H1 (cell line): Measurements from ENCODE around the gene ANP32A. TPM values are rescaled to one million over a fixed set of nuclear protein-coding genes. Genes with fewer than 3 reads are reported as not detected.

Experiments used
- CTCF ChIA-PET: fragments of 300-600 bp; sonication (Branson Sonifier 250); formaldehyde crosslinking; loops from one replicate; lab custom pipeline; 2021; ENCODE audit not compliant: partially characterized antibody; lab: Charles Lee
- POLR2A ChIA-PET: fragments of 300-600 bp; sonication (Branson Sonifier 250); formaldehyde crosslinking; loops from one replicate; lab custom pipeline; 2021; ENCODE audit warnings: inconsistent platforms; ENCODE audit not compliant: partially characterized antibody; lab: Charles Lee
- DNase-seq, 2 experiments: peaks; one replicate each; pipeline versions ENCODE4 v3.0.0 to v3.0.0-alpha.2; 2010 to 2022; ENCODE audit warnings: low spot score in 2 of 2, low read depth in 1 of 2, mixed read lengths in 1 of 2
- FAIRE-seq: peaks from 2 replicates; lab custom pipeline; 2011; peaks lifted over from hg19 to GRCh38; lab: Jason Lieb, UNC
- H2AFZ ChIP-seq: 2 replicates; pipeline ENCODE4 v1.8.1; 2012; ENCODE audit warnings: low read length, inconsistent platforms
- H2AK5ac ChIP-seq: 2 replicates; pipeline ENCODE4 v1.6.1; 2013; ENCODE audit warnings: low read depth, low read length
- H2BK120ac ChIP-seq: replicated peaks from 2 replicates; pipeline ENCODE3; 2013; ENCODE audit warnings: low read depth, low read length, inconsistent platforms
- H2BK12ac ChIP-seq: 2 replicates; pipeline ENCODE4 v1.6.1; 2013; ENCODE audit warnings: low read depth, low read length
- H2BK15ac ChIP-seq: 2 replicates; pipeline ENCODE4 v1.6.1; 2013; ENCODE audit warnings: low read length
- H2BK20ac ChIP-seq: 2 replicates; pipeline ENCODE4 v1.6.1; 2013; ENCODE audit warnings: low read length
- H2BK5ac ChIP-seq: 2 replicates; pipeline ENCODE4 v1.6.1; 2013; ENCODE audit warnings: low read depth, low read length
- H3K14ac ChIP-seq: 2 replicates; pipeline ENCODE4 v1.6.1; 2013; ENCODE audit warnings: inconsistent platforms; ENCODE audit not compliant: insufficient read length
- H3K18ac ChIP-seq: 2 replicates; pipeline ENCODE4 v1.6.1; 2013; ENCODE audit warnings: low read length; ENCODE audit errors: extremely low read depth
- H3K23ac ChIP-seq: 2 replicates; pipeline ENCODE4 v1.6.1; 2013; ENCODE audit warnings: inconsistent platforms; ENCODE audit not compliant: insufficient read length
- H3K23me2 ChIP-seq: 2 replicates; pipeline ENCODE4 v1.6.1; 2013; ENCODE audit warnings: low read depth, low read length
- H3K27ac ChIP-seq: 2 replicates; pipeline ENCODE4 v1.6.1; 2011; ENCODE audit warnings: low read depth, low read length, inconsistent platforms
- H3K27me3 ChIP-seq, 4 experiments: replicated peaks in 1 of 4; 1 replicate in 1 of 4; 2 replicates in 3 of 4; pipeline versions ENCODE4 v1.6.1 to v1.8.1; 2011 to 2013; ENCODE audit warnings: low read length in 3 of 4, mild to moderate bottlenecking in 3 of 4, inconsistent platforms in 2 of 4, mixed read lengths in 2 of 4, moderate library complexity in 1 of 4; ENCODE audit not compliant: control insufficient read depth in 3 of 4, insufficient read depth in 3 of 4; ENCODE audit errors: extremely low read depth in 1 of 4
- H3K36me3 ChIP-seq, 4 experiments: 2 replicates each; pipeline versions ENCODE4 v1.6.1 to v1.8.1; 2011 to 2013; ENCODE audit warnings: mild to moderate bottlenecking in 4 of 4, low read length in 3 of 4, moderate library complexity in 2 of 4, control low read depth in 1 of 4, inconsistent platforms in 1 of 4; ENCODE audit not compliant: insufficient read depth in 4 of 4, control insufficient read depth in 2 of 4
- H3K4ac ChIP-seq: replicated peaks from 2 replicates; pipeline ENCODE3; 2013; ENCODE audit warnings: low read length, low read depth, mixed read lengths, inconsistent platforms; ENCODE audit not compliant: insufficient read length
- H3K4me1 ChIP-seq, 4 experiments: replicated peaks in 1 of 4; 1 replicate in 1 of 4; 2 replicates in 3 of 4; pipeline versions ENCODE4 v1.6.1 to v1.8.1; 2011 to 2013; ENCODE audit warnings: low read length in 3 of 4, inconsistent platforms in 2 of 4, mixed read lengths in 1 of 4; ENCODE audit not compliant: insufficient read depth in 4 of 4, control insufficient read depth in 3 of 4
- H3K4me2 ChIP-seq, 2 experiments: 2 replicates each; pipeline versions ENCODE4 v1.6.1 to v1.8.1; 2011 to 2013; ENCODE audit warnings: low read depth in 2 of 2, low read length in 2 of 2, control low read depth in 1 of 2, inconsistent platforms in 1 of 2, mild to moderate bottlenecking in 1 of 2; ENCODE audit not compliant: insufficient read depth in 1 of 2
- H3K4me3 ChIP-seq, 4 experiments: fragments of 200-600, 300-600 bp in 1 of 4; sonication (generic), shearing (Covaris generic), sonication (Bioruptor Twin) in 1 of 4; 2 replicates each; pipeline versions ENCODE4 v1.5.1 to v1.8.1; 2011 to 2016; ENCODE audit warnings: low read length in 4 of 4, low read depth in 3 of 4, control low read depth in 2 of 4, inconsistent platforms in 2 of 4, mild to moderate bottlenecking in 2 of 4, mixed read lengths in 1 of 4, moderate library complexity in 1 of 4; ENCODE audit not compliant: insufficient read depth in 2 of 4; ENCODE audit errors: extremely low read depth in 1 of 4
- H3K56ac ChIP-seq: replicated peaks from 2 replicates; pipeline ENCODE3; 2013; ENCODE audit warnings: low read depth, mild to moderate bottlenecking, mixed read lengths, low read length, inconsistent platforms; ENCODE audit not compliant: insufficient read length
- H3K79me1 ChIP-seq: 2 replicates; pipeline ENCODE4 v1.6.1; 2013; ENCODE audit warnings: low read depth, low read length, control low read depth
- H3K79me2 ChIP-seq, 2 experiments: 2 replicates each; pipeline versions ENCODE4 v1.6.1 to v1.8.1; 2012 to 2013; ENCODE audit warnings: low read length in 2 of 2, mild to moderate bottlenecking in 2 of 2, inconsistent platforms in 1 of 2; ENCODE audit not compliant: insufficient read depth in 2 of 2, control insufficient read depth in 1 of 2
- H3K9ac ChIP-seq, 4 experiments: replicated peaks in 1 of 4; 1 replicate in 1 of 4; 2 replicates in 3 of 4; pipeline versions ENCODE4 v1.6.1 to v1.8.1; 2011 to 2013; ENCODE audit warnings: low read depth in 3 of 4, low read length in 3 of 4, control low read depth in 2 of 4, mild to moderate bottlenecking in 2 of 4, moderate library complexity in 2 of 4, inconsistent platforms in 1 of 4; ENCODE audit errors: extremely low read depth in 1 of 4
- H3K9me3 ChIP-seq, 2 experiments: 2 replicates each; pipeline versions ENCODE4 v1.6.1 to v1.8.1; 2012 to 2013; ENCODE audit warnings: mild to moderate bottlenecking in 2 of 2, moderate library complexity in 2 of 2, control low read depth in 1 of 2, inconsistent platforms in 1 of 2, low read depth in 1 of 2, low read length in 1 of 2, mixed read lengths in 1 of 2; ENCODE audit not compliant: insufficient read depth in 2 of 2
- H4K20me1 ChIP-seq, 2 experiments: replicated peaks in 1 of 2; 2 replicates each; pipeline versions ENCODE3 to v1.8.1; 2011 to 2013; ENCODE audit warnings: inconsistent platforms in 2 of 2, low read length in 2 of 2, mild to moderate bottlenecking in 1 of 2; ENCODE audit not compliant: insufficient read depth in 2 of 2, control insufficient read depth in 1 of 2
- H4K5ac ChIP-seq: 2 replicates; pipeline ENCODE4 v1.6.1; 2013; ENCODE audit warnings: low read length, low read depth, mixed read lengths, inconsistent platforms; ENCODE audit not compliant: insufficient read length
- H4K8ac ChIP-seq: 2 replicates; pipeline ENCODE4 v1.8.0; 2013; ENCODE audit warnings: mild to moderate bottlenecking, moderate library complexity, low read length, inconsistent platforms; ENCODE audit not compliant: insufficient read depth; ENCODE audit errors: extremely low read depth
- H4K91ac ChIP-seq: replicated peaks from 2 replicates; pipeline ENCODE3; 2013; ENCODE audit warnings: low read length, mixed read lengths, inconsistent platforms; ENCODE audit not compliant: insufficient read length
- SIN3A ChIP-seq, 2 experiments: IDR thresholded peaks in 1 of 2; conservative IDR thresholded peaks in 1 of 2; 2 replicates each; pipeline ENCODE4 v1.6.1; 2011 to 2012; ENCODE audit warnings: low read length in 2 of 2, improper control_type of control experiment in 1 of 2, low read depth in 1 of 2, mild to moderate bottlenecking in 1 of 2
- SIRT6 ChIP-seq: IDR thresholded peaks from one replicate; pipeline ENCODE4 v1.7.1; 2012; ENCODE audit warnings: low read length, inconsistent platforms
- TCF12 ChIP-seq: IDR thresholded peaks from 2 replicates; pipeline ENCODE4 v1.6.1; 2011; ENCODE audit warnings: low read depth, mild to moderate bottlenecking, low read length
- WGBS, 2 experiments: shearing (Covaris generic) in 1 of 2; methylation state at CpG; one replicate each; pipeline versions ENCODE4 v1.1.6 to v1.1.7; 2013 to 2015; ENCODE audit warnings: low lambda C conversion rate in 2 of 2, mixed read lengths in 2 of 2, inconsistent platforms in 1 of 2, low coverage in 1 of 2, missing lambda C conversion rate in 1 of 2; ENCODE audit not compliant: insufficient replicate concordance in 2 of 2, insufficient coverage in 1 of 2, insufficient read length in 1 of 2; ENCODE audit errors: extremely low coverage in 1 of 2, missing lambda C conversion rate in 1 of 2; 5-methylcytosine and 5-hydroxymethylcytosine counted together
- polyA plus RNA-seq, 7 experiments: library from polyadenylated mRNA; depleted of rRNA in 3 of 7; stranded (reverse) in 5 of 7; unstranded in 2 of 7; fragments of >200 nt in 5 of 7; fragments of 200-250 nt in 2 of 7; gene quantifications; 1 replicate in 5 of 7; 2 replicates in 1 of 7; 4 replicates in 1 of 7; pipeline versions ENCODE4 v1.2.1 to v1.2.3, GENCODE V29; 2011 to 2013; ENCODE audit warnings: missing spikeins in 2 of 7, mixed read lengths in 2 of 7
- total RNA-seq: library from RNA; stranded (reverse); fragmentation: NEBNext Ultra II Directional; extraction: Animal tissue kit (Norgen Biotek cat#: 25700); gene quantifications from 2 replicates; pipeline ENCODE4 v1.2.1, GENCODE V29; 2021
- TF ChIP-seq, protein P1 (sequence below): IDR thresholded peaks from 2 replicates; pipeline ENCODE4 v1.6.1; 2012; ENCODE audit warnings: inconsistent platforms

Gene ANP32A
- total and polyA plus RNA-seq, 2 of the 8 experiments (the other 6 are each of a cell fraction or from before 2014, with no cell fraction given), result 70.8 to 295 TPM

DNA sequence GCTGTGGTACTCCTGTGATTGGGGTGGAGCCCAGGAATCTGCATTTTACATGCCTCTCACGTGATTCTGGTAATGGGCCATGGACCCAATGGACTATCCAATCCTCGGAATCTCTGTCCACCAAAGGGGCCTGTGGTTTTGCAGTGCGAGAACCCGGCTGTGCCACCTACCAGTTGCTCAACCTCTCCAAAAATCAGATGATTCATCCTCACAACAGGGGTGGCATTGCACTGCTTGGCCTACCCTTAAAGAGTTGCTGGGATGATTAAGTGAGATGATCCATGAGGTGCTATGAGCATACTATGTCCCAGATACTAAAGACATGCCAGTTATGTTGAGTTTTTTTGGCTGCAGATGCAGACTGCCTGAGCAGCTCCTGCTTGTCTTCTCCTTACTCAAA is 5.1 kb downstream of the ANP32A start:
- FAIRE-seq, result no peak
- H4K8ac ChIP-seq, result no peak overlapping the region
- H3K9ac ChIP-seq, result no peak overlapping the region
- no peak overlapping the region for H4K91ac ChIP-seq
- 71% methylated on average over 4 of the region's 4 CpGs; no CpG with 5 or more reads in 1 of the 2 experiments for WGBS, 2 experiments
- peaks cover 9 to 22% (median 13%) of the 10 kb centered on the region in 4 experiments; a peak in 6 of 7 replicates for H3K4me1 ChIP-seq
- no peak overlapping the region for H4K5ac ChIP-seq
- peak overlapping the region in 1 of 2 experiments; percentile 95; a peak in 1 of 4 replicates for H3K4me2 ChIP-seq
- H2AK5ac ChIP-seq, result no peak overlapping the region
- H3K4ac ChIP-seq, result peak overlapping the region; percentile 39
- ChIA-PET POLR2A (interaction anchor here (0.9 to 6.7 kb wide), 5 partner anchors 8 to 32 kb away, joined by 3 to 54 read pairs (median 18); no protein-coding TSS in a partner anchor), CTCF (interaction anchor here (0.6 to 3.0 kb wide), 9 partner anchors 9 to 142 kb away, joined by 3 to 11 read pairs (median 5); no protein-coding TSS in a partner anchor)
- peaks cover 38 to 48% of the 10 kb centered on the region in 2 experiments for H4K20me1 ChIP-seq
- no peak overlapping the region for H3K27ac ChIP-seq
- no peak overlapping the region for H3K14ac ChIP-seq
- H2BK12ac ChIP-seq, result no peak overlapping the region
- H2BK5ac ChIP-seq, result no peak overlapping the region; the same call in 1 of the 2 replicates
- H2BK120ac ChIP-seq, result no peak overlapping the region
- H2AFZ ChIP-seq, result no peak overlapping the region
- no peaks in the 10 kb centered on the region for H3K36me3 ChIP-seq
- no peak for DNase-seq
- peak overlapping the region in 1 of 4 experiments; percentile 2; a peak in 1 of 8 replicates for H3K4me3 ChIP-seq
- H3K79me2 ChIP-seq, result peaks cover 48 to 91% of the 10 kb centered on the region in 2 experiments
- no peaks in the 10 kb centered on the region for H3K9me3 ChIP-seq
- no peak overlapping the region for H3K56ac ChIP-seq
- TF ChIP-seq, protein P1, sequence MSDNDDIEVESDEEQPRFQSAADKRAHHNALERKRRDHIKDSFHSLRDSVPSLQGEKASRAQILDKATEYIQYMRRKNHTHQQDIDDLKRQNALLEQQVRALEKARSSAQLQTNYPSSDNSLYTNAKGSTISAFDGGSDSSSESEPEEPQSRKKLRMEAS, result no peak
- TF ChIP-seq SIRT6 (no peak), SIN3A (conservative IDR thresholded peaks at IDR 0.05 in 1 of 2, IDR thresholded peaks at IDR 0.05 in 1 of 2; ENCODE audit: low read depth in 1 of 2, low read length in 2 of 2) (no peak), TCF12 (no peak)
- no peak overlapping the region for H3K23ac ChIP-seq
- peaks cover 11% of the 10 kb centered on the region for H3K79me1 ChIP-seq
- no peak overlapping the region for H2BK20ac ChIP-seq
- H3K27me3 ChIP-seq, result no peaks in the 10 kb centered on the region
- peaks cover 10% of the 10 kb centered on the region for H3K23me2 ChIP-seq
- H2BK15ac ChIP-seq, result no peak overlapping the region
- no peak overlapping the region for H3K18ac ChIP-seq
